ENCODE data around the gene TAF11L2. TPM values are rescaled to one million over a fixed set of nuclear protein-coding genes. Genes with fewer than 3 reads are reported as not detected.
"Not testable (repeated sequence)": the region's sequence is repeated elsewhere in the genome, so short reads cannot be mapped to it uniquely, and the experiment has no call there.

The TAF11L2 gene
- total RNA-seq, 5 donors from 2014 or later (not counting 1 experiment from before 2014, with no cell fraction given) = not detected

- H3K27me3 Mint-ChIP-seq; H3K36me3 ChIP-seq (ENCODE audit: control insufficient read depth in 2 of 2, extremely low read depth in 1 of 2, insufficient read depth in 1 of 2, low read length in 1 of 2); DNase-seq; H3K4me3 ChIP-seq (ENCODE audit: control insufficient read depth in 1 of 2, extremely low read depth in 1 of 2, low read length in 1 of 2); H3K36me3 Mint-ChIP-seq; H3K9me3 ChIP-seq; ATAC-seq (replicated peaks in 1 of 4); H3K27ac Mint-ChIP-seq; CTCF ChIA-PET; H3K4me1 ChIP-seq (ENCODE audit: control insufficient read depth in 1 of 2, extremely low read depth in 1 of 2, insufficient read depth in 2 of 2, low read length in 2 of 2); H3K4me3 Mint-ChIP-seq; H3K4me1 Mint-ChIP-seq; H3K27ac ChIP-seq (ENCODE audit: low read length); H3K27me3 ChIP-seq (replicated peaks in 1 of 2; ENCODE audit: control insufficient read depth in 2 of 2, extremely low read depth in 1 of 2, insufficient read depth in 2 of 2, low read length in 1 of 2); POLR2A ChIA-PET: not testable (repeated sequence)
- peaks cover 2 to 12% (median 9%) of the 10 kb centered on the region in 3 donors for H3K9me3 Mint-ChIP-seq
Observed at GRCh38 chr5:17475064-17475463, 23.0 kb upstream of the TAF11L2 start.

GRCh38 chr5:17477043-17477442, 21.0 kb upstream of the TAF11L2 start:
- ChIA-PET CTCF (interaction anchor here in 1 of 2 donors (0.6 kb wide), 2 partner anchors 39 to 249 kb away, joined by 3 to 6 read pairs; no protein-coding TSS in a partner anchor), POLR2A (no interaction called here)
- H3K36me3 Mint-ChIP-seq = no peaks in the 10 kb centered on the region
- peaks cover 0 to 9% (median 6%) of the 10 kb centered on the region in 3 donors for H3K9me3 Mint-ChIP-seq
- H3K9me3 ChIP-seq = no peaks in the 10 kb centered on the region
- H3K4me1 Mint-ChIP-seq = no peaks in the 10 kb centered on the region
- H3K36me3 ChIP-seq (ENCODE audit: control insufficient read depth in 2 of 2, extremely low read depth in 1 of 2, insufficient read depth in 1 of 2, low read length in 1 of 2) = no peaks in the 10 kb centered on the region
- no peak overlapping the region for H3K4me3 Mint-ChIP-seq
- no peaks in the 10 kb centered on the region for H3K4me1 ChIP-seq (ENCODE audit: control insufficient read depth in 1 of 2, extremely low read depth in 1 of 2, insufficient read depth in 2 of 2, low read length in 2 of 2)
- no peak overlapping the region for H3K27ac Mint-ChIP-seq
- no peak for DNase-seq
- no CpG with 5 or more reads among the region's 3 CpGs for WGBS (ENCODE audit: insufficient coverage)
- no peak for ATAC-seq (replicated peaks in 1 of 4)
- H3K4me3 ChIP-seq (ENCODE audit: control insufficient read depth in 1 of 2, extremely low read depth in 1 of 2, low read length in 1 of 2) = no peak overlapping the region
- no peaks in the 10 kb centered on the region for H3K27me3 Mint-ChIP-seq
- no peak overlapping the region for H3K27ac ChIP-seq (ENCODE audit: low read length)
- H3K27me3 ChIP-seq (replicated peaks in 1 of 2; ENCODE audit: control insufficient read depth in 2 of 2, extremely low read depth in 1 of 2, insufficient read depth in 2 of 2, low read length in 1 of 2) = no peaks in the 10 kb centered on the region

GRCh38 chr5:17477573-17478265, 20.3 kb upstream of the TAF11L2 start:
- no peak overlapping the region for H3K4me3 ChIP-seq (ENCODE audit: control insufficient read depth in 1 of 2, extremely low read depth in 1 of 2, low read length in 1 of 2)
- H3K27me3 ChIP-seq (replicated peaks in 1 of 2; ENCODE audit: control insufficient read depth in 2 of 2, extremely low read depth in 1 of 2, insufficient read depth in 2 of 2, low read length in 1 of 2) = no peaks in the 10 kb centered on the region
- Mint-ChIP-seq H3K4me1 (no peaks in the 10 kb centered on the region), H3K27me3 (no peaks in the 10 kb centered on the region), H3K27ac (no peak overlapping the region), H3K4me3 (no peak overlapping the region), H3K36me3 (no peaks in the 10 kb centered on the region), H3K9me3 (peaks cover 0 to 7% (median 3%) of the 10 kb centered on the region in 3 donors)
- no peaks in the 10 kb centered on the region for H3K4me1 ChIP-seq (ENCODE audit: control insufficient read depth in 1 of 2, extremely low read depth in 1 of 2, insufficient read depth in 2 of 2, low read length in 2 of 2)
- 88% methylated on average over 2 of the region's 7 CpGs for WGBS (ENCODE audit: insufficient coverage)
- DNase-seq (no peak), ATAC-seq (replicated peaks in 1 of 4) (no peak)
- ChIA-PET POLR2A (no interaction called here), CTCF (no interaction called here)
- no peaks in the 10 kb centered on the region for H3K36me3 ChIP-seq (ENCODE audit: control insufficient read depth in 2 of 2, extremely low read depth in 1 of 2, insufficient read depth in 1 of 2, low read length in 1 of 2)
- H3K9me3 ChIP-seq = no peaks in the 10 kb centered on the region
- H3K27ac ChIP-seq (ENCODE audit: low read length) = no peak overlapping the region

DNA sequence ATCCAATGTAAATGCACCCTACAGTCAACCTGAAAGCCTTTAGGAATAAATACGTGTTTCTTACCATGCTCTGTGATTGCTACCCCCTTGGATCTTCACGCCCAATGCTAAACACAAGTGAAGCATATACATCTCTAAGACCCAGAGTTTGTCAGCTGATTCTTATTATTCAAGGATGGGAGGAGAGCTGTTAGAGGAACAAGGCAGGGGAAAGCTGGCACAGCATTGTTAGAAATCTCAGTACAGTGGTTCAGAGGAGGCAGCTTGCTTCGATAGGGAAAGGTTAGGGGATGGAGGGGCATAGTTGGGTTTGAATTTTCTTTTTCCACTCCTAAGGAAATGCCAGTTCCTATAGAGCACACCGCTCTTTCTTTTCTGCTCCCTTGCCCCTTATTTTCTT, 16.7 kb upstream of the TAF11L2 start:
- Mint-ChIP-seq H3K27ac (no peak overlapping the region), H3K27me3 (no peaks in the 10 kb centered on the region), H3K36me3 (no peaks in the 10 kb centered on the region), H3K9me3 (peaks cover 0 to 3% (median 0%) of the 10 kb centered on the region in 3 donors), H3K4me1 (no peaks in the 10 kb centered on the region), H3K4me3 (no peak overlapping the region)
- ChIA-PET CTCF (no interaction called here), POLR2A (no interaction called here)
- no peak for DNase-seq
- no peaks in the 10 kb centered on the region for H3K36me3 ChIP-seq (ENCODE audit: control insufficient read depth in 2 of 2, extremely low read depth in 1 of 2, insufficient read depth in 1 of 2, low read length in 1 of 2)
- no CpG with 5 or more reads among the region's 4 CpGs for WGBS (ENCODE audit: insufficient coverage)
- no peaks in the 10 kb centered on the region for H3K9me3 ChIP-seq
- ATAC-seq (replicated peaks in 1 of 4) = no peak
- no peaks in the 10 kb centered on the region for H3K4me1 ChIP-seq (ENCODE audit: control insufficient read depth in 1 of 2, extremely low read depth in 1 of 2, insufficient read depth in 2 of 2, low read length in 2 of 2)
- H3K27ac ChIP-seq (ENCODE audit: low read length) = no peak overlapping the region
- H3K27me3 ChIP-seq (replicated peaks in 1 of 2; ENCODE audit: control insufficient read depth in 2 of 2, extremely low read depth in 1 of 2, insufficient read depth in 2 of 2, low read length in 1 of 2) = no peaks in the 10 kb centered on the region
- H3K4me3 ChIP-seq (ENCODE audit: control insufficient read depth in 1 of 2, extremely low read depth in 1 of 2, low read length in 1 of 2) = no peak overlapping the region

GRCh38 chr5:17482790-17483189, 15.2 kb upstream of the TAF11L2 start:
- H3K4me3 Mint-ChIP-seq = no peak overlapping the region
- no peaks in the 10 kb centered on the region for H3K4me1 Mint-ChIP-seq

GRCh38 chr5:17486464-17487173, 11.4 kb upstream of the TAF11L2 start:
- H3K27me3 Mint-ChIP-seq; H3K27ac Mint-ChIP-seq; H3K36me3 Mint-ChIP-seq; H3K4me3 ChIP-seq (ENCODE audit: control insufficient read depth in 1 of 2, extremely low read depth in 1 of 2, low read length in 1 of 2); ATAC-seq (replicated peaks in 1 of 4); H3K4me3 Mint-ChIP-seq; H3K4me1 Mint-ChIP-seq; H3K36me3 ChIP-seq (ENCODE audit: control insufficient read depth in 2 of 2, extremely low read depth in 1 of 2, insufficient read depth in 1 of 2, low read length in 1 of 2); DNase-seq; H3K4me1 ChIP-seq (ENCODE audit: control insufficient read depth in 1 of 2, extremely low read depth in 1 of 2, insufficient read depth in 2 of 2, low read length in 2 of 2); H3K27me3 ChIP-seq (replicated peaks in 1 of 2; ENCODE audit: control insufficient read depth in 2 of 2, extremely low read depth in 1 of 2, insufficient read depth in 2 of 2, low read length in 1 of 2); H3K27ac ChIP-seq (ENCODE audit: low read length); CTCF ChIA-PET; H3K9me3 ChIP-seq: not testable (repeated sequence)
- POLR2A ChIA-PET = interaction anchor here in 1 of 2 donors (0.5 kb wide), 1 partner anchor 910 kb away, joined by 4 read pairs; no protein-coding TSS in a partner anchor
- H3K9me3 Mint-ChIP-seq = peaks cover 0 to 11% (median 3%) of the 10 kb centered on the region in 3 donors
- WGBS (ENCODE audit: insufficient coverage) = 93% methylated on average over 4 of the region's 10 CpGs

More at GRCh38 chr5:17482790-17483189, 15.2 kb upstream of the TAF11L2 start:
- CTCF ChIA-PET = interaction anchor here in 1 of 2 donors (0.7 kb wide), 1 partner anchor 29 kb away, joined by 5 read pairs; no protein-coding TSS in a partner anchor
- no peaks in the 10 kb centered on the region for H3K27me3 ChIP-seq (replicated peaks in 1 of 2; ENCODE audit: control insufficient read depth in 2 of 2, extremely low read depth in 1 of 2, insufficient read depth in 2 of 2, low read length in 1 of 2)
- no peaks in the 10 kb centered on the region for H3K36me3 Mint-ChIP-seq
- no peaks in the 10 kb centered on the region for H3K27me3 Mint-ChIP-seq
- H3K9me3 ChIP-seq = no peaks in the 10 kb centered on the region
- POLR2A ChIA-PET = interaction anchor here in 1 of 2 donors (0.6 kb wide), 1 partner anchor 36 kb away, joined by 7 read pairs; no protein-coding TSS in a partner anchor
- WGBS (ENCODE audit: insufficient coverage) = no CpG with 5 or more reads among the region's 2 CpGs
- no peak overlapping the region for H3K27ac Mint-ChIP-seq
- H3K9me3 Mint-ChIP-seq = peaks cover 0 to 3% (median 0%) of the 10 kb centered on the region in 3 donors
- ATAC-seq (replicated peaks in 1 of 4) = no peak
- no peak for DNase-seq
- H3K4me1 ChIP-seq (ENCODE audit: control insufficient read depth in 1 of 2, extremely low read depth in 1 of 2, insufficient read depth in 2 of 2, low read length in 2 of 2) = no peaks in the 10 kb centered on the region
- no peak overlapping the region for H3K27ac ChIP-seq (ENCODE audit: low read length)
- no peak overlapping the region for H3K4me3 ChIP-seq (ENCODE audit: control insufficient read depth in 1 of 2, extremely low read depth in 1 of 2, low read length in 1 of 2)
- H3K36me3 ChIP-seq (ENCODE audit: control insufficient read depth in 2 of 2, extremely low read depth in 1 of 2, insufficient read depth in 1 of 2, low read length in 1 of 2) = no peaks in the 10 kb centered on the region
